Brain microvascular endothelial cell (primary cell): ENCODE results near the gene AQP12A.

Source experiments
- DNase-seq: peaks from one replicate; pipeline ENCODE4 v3.0.0-alpha.2; 2020
- H3K27ac ChIP-seq: fragments of 250-450 bp; sonication (Bioruptor Pico); 2 replicates; pipeline ENCODE4 v1.5.1; 2020; ENCODE audit warnings: mild to moderate bottlenecking, moderate library complexity
- H3K27me3 ChIP-seq: fragments of 250-450 bp; sonication (Bioruptor Pico); replicated peaks from 2 replicates; pipeline ENCODE4 v1.5.1; 2020; ENCODE audit warnings: mild to moderate bottlenecking
- H3K36me3 ChIP-seq: fragments of 250-450 bp; sonication (Bioruptor Pico); replicated peaks from 2 replicates; pipeline ENCODE4 v1.5.1; 2020; ENCODE audit warnings: mild to moderate bottlenecking
- H3K4me3 ChIP-seq: 2 replicates; pipeline ENCODE4 v1.5.1; 2011; ENCODE audit warnings: low read depth, mild to moderate bottlenecking, control low read depth, low read length, moderate library complexity
- in situ Hi-C: cut with HindIII; loops from 2 replicates; pipeline ENCODE4 v1.10.0; 2017; ENCODE audit warnings: low sequenced_read_pairs, low pct_ligation_motif_present
- TF ChIP-seq, protein P1 (sequence below): IDR thresholded peaks from 2 replicates; pipeline ENCODE4 v1.5.1; 2011; ENCODE audit warnings: low read depth, mild to moderate bottlenecking, moderate library complexity, low read length, control low read depth, inconsistent platforms; ENCODE audit errors: missing control alignments

Gene AQP12A

DNA sequence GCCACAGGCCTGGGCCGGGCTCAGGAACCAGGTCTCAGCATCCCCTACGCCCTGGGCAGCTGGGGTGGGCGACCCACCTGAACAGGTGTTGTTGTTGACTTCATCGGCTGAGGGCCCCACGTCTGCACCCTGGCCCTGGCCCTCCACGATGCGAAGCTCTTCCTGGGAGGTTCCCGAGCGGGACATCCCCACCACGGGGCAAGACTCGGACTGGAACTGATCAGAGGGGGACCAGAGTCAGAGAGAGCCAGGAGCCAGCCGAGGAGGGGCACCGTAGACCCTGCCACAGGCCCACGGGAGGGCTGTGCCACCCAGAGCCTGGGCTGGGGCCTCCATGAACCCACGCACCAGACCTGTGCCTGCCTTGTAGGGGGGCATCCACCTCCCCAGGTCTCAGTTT lies 54.3 kb downstream of the AQP12A start:
- in situ Hi-C loops, result no loop called here
- Histone ChIP-seq H3K27me3 (no peaks in the 10 kb centered on the region), H3K36me3 (no peaks in the 10 kb centered on the region), H3K27ac (no peak overlapping the region), H3K4me3 (no peak overlapping the region)
- DNase-seq, result no peak
- TF ChIP-seq, protein P1, sequence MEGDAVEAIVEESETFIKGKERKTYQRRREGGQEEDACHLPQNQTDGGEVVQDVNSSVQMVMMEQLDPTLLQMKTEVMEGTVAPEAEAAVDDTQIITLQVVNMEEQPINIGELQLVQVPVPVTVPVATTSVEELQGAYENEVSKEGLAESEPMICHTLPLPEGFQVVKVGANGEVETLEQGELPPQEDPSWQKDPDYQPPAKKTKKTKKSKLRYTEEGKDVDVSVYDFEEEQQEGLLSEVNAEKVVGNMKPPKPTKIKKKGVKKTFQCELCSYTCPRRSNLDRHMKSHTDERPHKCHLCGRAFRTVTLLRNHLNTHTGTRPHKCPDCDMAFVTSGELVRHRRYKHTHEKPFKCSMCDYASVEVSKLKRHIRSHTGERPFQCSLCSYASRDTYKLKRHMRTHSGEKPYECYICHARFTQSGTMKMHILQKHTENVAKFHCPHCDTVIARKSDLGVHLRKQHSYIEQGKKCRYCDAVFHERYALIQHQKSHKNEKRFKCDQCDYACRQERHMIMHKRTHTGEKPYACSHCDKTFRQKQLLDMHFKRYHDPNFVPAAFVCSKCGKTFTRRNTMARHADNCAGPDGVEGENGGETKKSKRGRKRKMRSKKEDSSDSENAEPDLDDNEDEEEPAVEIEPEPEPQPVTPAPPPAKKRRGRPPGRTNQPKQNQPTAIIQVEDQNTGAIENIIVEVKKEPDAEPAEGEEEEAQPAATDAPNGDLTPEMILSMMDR, result no peak

- Histone ChIP-seq H3K27me3 (no peaks in the 10 kb centered on the region), H3K4me3 (no peak overlapping the region), H3K36me3 (no peaks in the 10 kb centered on the region), H3K27ac (no peak overlapping the region)
- in situ Hi-C loops, result no loop called here
- DNase-seq, result no peak
- TF ChIP-seq, protein P1, result no peak
Measured at GRCh38 chr2:240746671-240747070, 55.0 kb downstream of the AQP12A start.

DNA sequence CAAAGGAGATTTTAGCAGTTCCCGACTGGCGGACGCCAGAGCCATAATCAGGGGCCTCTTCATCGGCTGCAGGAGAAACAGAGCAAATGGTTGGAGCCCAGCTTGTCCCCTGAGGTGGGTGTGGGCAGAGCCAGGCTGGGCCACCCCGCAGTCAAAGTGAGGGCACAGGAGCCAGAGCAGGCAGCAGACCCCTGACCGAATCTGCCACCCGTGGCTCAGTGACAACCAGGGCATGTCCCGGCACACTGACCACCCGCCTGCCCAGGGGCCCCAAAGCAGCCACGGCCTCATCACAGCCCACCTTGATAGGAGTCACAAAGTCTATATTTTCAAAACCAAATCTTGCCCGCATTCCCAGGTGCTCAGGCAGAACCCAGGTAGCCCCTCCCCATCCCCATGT lies 55.6 kb downstream of the AQP12A start:
- H3K27me3 ChIP-seq, result no peaks in the 10 kb centered on the region
- DNase-seq, result no peak
- H3K36me3 ChIP-seq, result no peaks in the 10 kb centered on the region
- no peak overlapping the region for H3K4me3 ChIP-seq
- TF ChIP-seq, protein P1, result no peak
- H3K27ac ChIP-seq, result no peak overlapping the region
- in situ Hi-C loops, result no loop called here
